HuH-7.5 (cell line): ENCODE measurements around the gene ATF6.
"Not testable (repeated sequence)": the region's sequence is repeated elsewhere in the genome, so short reads cannot be mapped to it uniquely, and the experiment has no call there.

Experiments used
- DNase-seq: peaks from one replicate; pipeline ENCODE4 v3.0.0; 2011; ENCODE audit warnings: low spot score

Gene ATF6

DNA sequence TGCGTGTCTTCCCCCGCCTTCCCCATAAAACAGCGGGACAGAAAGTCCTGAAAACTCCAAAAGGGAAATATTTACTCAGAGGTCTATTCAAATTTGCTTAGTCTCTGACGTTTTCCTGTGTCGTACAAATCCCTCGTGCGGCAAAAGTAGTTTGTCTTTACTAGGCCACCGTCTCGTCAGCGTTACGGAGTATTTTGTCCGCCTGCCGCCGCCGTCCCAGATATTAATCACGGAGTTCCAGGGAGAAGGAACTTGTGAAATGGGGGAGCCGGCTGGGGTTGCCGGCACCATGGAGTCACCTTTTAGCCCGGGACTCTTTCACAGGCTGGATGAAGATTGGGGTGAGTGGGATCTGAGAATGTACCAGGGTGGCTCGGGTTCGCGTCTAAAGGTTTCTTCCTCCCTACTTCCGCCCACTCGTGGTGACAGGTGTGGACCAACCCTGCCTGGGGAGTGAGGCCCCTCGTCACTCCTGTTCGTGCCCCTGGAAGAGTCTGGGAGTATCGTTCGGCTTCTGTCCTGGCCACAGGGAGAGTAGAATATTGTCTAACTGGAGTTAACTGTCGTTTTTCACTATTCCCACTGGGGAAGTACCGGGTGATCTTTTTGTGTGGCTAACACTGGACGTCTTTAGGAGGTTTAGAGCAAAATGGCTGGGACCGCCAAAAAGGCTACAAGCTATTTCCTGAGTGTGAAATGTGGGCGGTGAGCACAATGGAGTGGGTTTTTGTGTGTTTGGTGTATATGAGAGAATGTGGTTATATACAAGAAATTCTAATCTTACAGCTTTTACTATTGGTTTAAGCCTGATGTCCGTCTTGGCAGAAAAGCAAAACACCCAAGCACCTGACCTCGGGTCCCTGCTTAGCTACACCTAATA, at the start of gene ATF6:
ATF6 (plus strand) TSS at position 219 of the 880 bp plus-strand sequence; CDS start at position 260, 41 bp downstream.
- DNase-seq: peak; percentile 22

DNA sequence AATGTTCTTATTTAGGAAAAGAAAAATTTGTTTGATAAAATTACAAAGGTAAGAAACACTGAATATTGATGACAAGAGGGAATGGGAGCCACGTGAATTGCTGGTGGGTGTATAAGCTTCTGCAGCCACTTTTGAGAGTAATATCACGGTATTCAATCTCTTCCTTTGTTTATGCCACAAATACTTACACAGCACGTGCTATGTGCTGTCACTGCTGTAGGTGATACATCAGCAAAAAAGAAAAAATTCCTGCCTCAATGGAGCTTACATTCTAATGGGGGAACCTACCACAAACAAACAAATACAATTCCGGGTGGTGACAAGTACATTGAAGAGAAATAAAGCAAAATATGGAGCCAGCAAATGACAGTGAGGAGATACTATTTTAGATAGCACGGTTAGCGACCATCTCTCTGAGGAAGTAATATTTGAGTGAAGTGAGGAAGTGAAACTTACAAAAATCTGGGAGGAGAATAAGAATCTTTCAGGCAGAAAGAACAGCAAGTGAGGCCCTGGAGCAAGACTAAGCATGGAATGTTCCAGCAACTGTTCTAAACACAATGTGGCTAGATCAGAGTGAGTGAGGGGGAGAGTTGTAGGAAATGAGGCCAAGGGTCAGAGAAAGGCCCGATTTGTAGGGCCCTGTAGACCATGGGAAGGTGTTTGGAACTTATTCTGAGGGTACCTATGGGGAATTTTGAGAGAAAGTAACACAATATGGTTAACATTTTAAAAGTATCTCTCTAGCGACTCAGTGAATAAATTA, 47.4 kb upstream of the ATF6 start:
- no peak for DNase-seq

DNA sequence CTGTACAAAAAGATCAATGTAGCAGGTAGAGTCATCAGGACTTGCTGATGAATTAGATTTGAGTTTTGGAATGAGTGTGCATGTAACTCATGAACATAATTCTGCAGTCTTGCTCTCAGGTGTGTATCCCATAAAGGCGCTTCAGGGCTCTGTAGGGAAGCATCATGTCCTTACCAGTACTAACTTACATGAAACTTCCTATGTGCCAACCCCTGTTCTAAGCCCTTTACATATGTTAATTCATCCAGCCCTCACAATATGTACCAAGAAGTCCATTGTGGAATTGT, 46.9 kb upstream of the ATF6 start:
- no peak for DNase-seq

GRCh38 chr1:161720422-161720821, 45.7 kb upstream of the ATF6 start:
- no peak for DNase-seq

DNA sequence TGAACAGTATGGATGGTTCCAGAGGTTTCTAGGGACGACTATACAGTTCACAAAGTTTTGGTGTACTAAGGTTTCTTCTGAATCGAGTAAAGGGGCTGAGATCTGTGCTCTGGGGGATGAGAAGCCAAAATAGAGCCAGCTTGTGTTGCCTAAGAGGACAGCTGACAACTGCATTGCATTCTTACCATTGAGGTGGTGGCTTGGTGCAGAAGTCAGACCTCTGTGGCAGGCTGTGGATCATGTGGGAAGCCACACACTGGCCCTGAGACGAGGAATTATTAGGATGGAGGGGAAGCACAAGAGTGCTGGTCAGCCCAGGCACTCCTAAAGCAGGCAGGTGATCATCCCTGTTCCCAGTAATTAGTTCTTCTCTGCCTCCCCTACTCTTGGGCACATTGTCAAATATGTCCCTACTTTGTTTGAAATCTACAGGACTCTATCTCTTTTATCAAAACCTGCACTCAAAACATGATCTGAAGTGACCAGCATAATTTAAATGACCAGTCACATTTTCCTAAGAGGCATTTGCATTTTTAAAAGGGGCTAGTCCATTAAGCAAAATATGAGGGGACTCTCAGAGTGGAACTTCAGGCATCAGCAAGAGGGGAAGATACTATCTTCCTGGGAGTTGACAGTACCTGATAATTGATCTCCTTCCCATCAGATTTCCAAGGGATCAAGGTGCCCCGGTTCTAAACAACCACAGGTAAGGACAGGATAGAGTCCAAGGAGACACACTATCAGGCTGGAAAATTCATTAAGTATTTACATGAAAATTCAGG, 45.0 kb upstream of the ATF6 start, which contains the start of gene FCRLB:
FCRLB (plus strand) TSS at position 589 of the 782 bp plus-strand sequence. CDS start 1,129 bp downstream, outside the sequence.
- DNase-seq: no peak

DNA sequence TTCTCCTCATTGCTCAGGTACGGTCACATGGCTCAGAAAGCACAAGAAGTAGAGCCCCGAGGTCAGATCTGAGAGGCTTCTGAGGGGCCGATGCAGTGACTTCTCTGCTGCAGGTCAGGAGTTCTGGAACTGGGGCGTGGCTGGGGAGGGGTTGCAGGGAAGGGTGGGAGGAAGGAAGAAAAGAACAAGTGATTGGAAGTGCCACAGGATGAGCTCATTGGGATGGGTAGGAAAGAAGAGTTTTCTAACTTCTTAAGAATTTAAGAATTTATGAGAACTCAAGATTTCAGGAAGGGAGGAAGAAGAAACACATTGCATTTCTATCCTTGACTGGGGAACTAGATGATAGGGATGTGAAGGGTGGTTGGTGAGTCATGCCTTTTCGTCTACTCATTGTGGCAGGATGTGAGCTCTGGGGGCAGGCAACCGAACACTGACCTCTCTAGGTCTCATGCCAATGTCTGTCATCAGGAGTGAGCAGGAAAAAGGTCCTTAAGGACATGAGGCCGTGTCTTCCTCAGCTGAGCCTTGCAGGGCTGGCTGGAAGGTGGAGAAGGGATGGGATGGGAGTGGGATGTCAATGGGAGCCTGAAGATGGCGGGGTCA, 44.3 kb upstream of the ATF6 start:
- DNase-seq: no peak

GRCh38 chr1:161722406-161722805, 43.7 kb upstream of the ATF6 start:
- DNase-seq: no peak

- DNase-seq: no peak
These were observed 42.5 kb upstream of the ATF6 start for GRCh38 chr1:161723459-161724141.

GRCh38 chr1:161725258-161725907, 40.7 kb upstream of the ATF6 start:
- DNase-seq: not testable (repeated sequence)

GRCh38 chr1:161725908-161726472, 40.1 kb upstream of the ATF6 start:
- peak; percentile 22 for DNase-seq

- peak; percentile 64 for DNase-seq
These were observed 39.5 kb upstream of the ATF6 start for GRCh38 chr1:161726473-161727255.

GRCh38 chr1:161727256-161727924, 38.7 kb upstream of the ATF6 start:
- no peak for DNase-seq

DNA sequence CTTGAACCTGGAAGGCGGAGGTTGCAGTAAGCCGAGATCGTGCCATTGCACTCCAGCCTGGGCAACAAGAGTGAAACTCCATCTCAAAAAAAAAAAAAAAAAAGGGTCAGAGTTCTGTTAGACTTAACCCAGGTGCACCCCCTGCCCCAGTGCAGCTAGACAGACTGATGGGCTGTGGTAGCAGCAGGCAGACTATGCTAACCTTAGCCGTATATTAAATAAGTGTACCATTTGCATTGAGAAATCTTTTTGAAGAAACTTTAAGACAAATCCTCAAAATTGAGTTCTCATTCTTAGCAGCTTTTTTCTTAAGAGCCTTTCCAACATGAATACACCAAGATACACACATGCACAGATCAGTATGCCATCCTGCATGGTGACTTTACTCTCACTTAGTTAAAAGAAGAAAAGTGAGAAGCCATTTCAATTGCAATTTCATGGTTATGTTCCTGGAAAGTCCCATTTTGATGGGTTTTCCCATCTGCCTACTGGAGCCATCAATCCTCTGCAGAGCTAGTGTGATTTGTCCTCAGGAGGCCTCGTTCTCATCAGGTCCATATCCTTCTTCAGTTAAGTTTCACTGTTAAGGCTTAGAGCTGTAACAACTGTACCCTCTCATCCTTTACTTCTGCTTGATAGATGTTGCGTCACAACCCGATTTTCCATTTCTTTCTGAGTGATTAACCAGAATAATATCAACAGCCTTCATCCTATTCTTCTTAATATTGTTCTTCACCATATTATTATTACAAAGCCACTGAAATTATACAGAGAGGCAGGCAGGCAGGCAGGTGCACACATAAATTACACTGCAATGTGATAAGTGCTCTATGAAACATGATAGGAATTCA, 37.5 kb upstream of the ATF6 start:
- no peak for DNase-seq

- DNase-seq: no peak
These were observed 36.0 kb upstream of the ATF6 start for GRCh38 chr1:161730050-161730564.

DNA sequence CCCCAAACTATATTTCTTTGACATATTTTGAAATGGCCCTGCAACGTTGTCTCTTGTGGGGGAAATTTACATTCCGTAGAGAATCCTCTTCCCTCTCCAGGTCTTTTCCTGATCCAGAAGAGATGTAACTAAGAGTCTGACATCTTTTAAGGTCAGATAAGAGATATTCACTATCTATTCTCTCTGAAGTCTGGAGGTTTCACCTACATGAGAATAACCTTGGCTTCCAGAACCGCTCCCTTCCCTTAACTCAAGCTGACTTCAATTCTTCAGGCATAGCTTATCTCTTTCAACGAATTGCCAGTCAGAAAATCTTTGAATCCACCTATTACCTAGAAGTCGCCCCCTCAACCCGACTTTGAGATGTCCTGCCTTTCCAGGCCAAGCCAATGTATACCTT, 34.9 kb upstream of the ATF6 start:
- DNase-seq: no peak

- DNase-seq: no peak
These were observed 34.0 kb upstream of the ATF6 start for GRCh38 chr1:161731981-161732718.

- no peak for DNase-seq
These were observed 32.6 kb upstream of the ATF6 start for GRCh38 chr1:161733526-161733925.
